M059J (cell line): ENCODE results near the gene EHHADH. TPM values are rescaled to one million over a fixed set of nuclear protein-coding genes. Genes with fewer than 3 reads are reported as not detected.
"Not testable (repeated sequence)": the region's sequence is repeated elsewhere in the genome, so short reads cannot be mapped to it uniquely, and the experiment has no call there.

ENCODE experiments used
- DNase-seq: peaks from one replicate; pipeline ENCODE4 v3.0.0-alpha.2; 2012; ENCODE audit warnings: low read depth
- total RNA-seq: library from RNA; depleted of rRNA; stranded (reverse); fragments of >200 nt; shearing (Covaris generic); gene quantifications from 2 replicates; pipeline ENCODE4 v1.2.3, GENCODE V29; 2014

The EHHADH gene
- total RNA-seq, 1 experiment from 2014 or later = 4.5 TPM

DNA sequence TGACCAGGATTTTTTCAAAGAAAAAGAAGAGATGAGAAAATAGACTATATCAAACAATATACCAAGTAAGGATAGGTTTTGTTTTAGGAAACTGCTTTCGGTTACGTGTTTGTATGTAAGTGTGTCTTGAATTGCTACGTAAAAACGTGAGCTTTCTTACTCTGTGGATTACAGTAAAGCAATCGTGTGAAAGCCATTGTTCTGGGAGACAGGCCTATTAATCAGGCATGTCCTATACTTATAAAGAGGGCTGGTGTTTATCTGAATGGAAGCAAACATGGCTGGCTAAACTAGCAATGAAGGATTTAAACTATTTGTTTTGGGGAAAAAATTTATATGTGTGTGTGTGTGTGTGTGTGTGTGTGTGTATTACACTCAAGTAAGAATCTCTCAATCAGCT is 2.6 kb downstream of the EHHADH start:
- DNase-seq = no peak

DNA sequence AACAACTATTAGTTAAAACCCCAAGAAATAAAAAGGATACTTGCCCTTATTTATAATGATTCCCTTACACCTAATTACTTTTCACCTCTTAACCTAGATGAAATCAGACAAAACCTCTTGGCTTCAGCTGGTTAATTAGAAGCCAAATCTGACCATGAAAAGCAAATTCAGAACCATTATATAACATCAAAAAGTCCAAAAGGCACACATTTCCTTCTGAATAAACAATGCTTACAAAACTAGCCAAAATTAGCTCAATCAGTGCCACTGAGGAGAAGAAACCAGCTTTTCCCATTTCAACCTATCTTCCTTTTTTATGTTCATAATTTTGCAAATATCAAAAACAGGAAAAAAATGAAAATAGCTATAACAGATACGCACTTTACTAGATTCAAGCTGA is 3.2 kb downstream of the EHHADH start:
- DNase-seq = no peak

GRCh38 chr3:185250247-185250646 is 3.6 kb downstream of the EHHADH start:
- DNase-seq = peak; percentile 20

GRCh38 chr3:185242642-185243041 is 11.2 kb downstream of the EHHADH start:
- no peak for DNase-seq

DNA sequence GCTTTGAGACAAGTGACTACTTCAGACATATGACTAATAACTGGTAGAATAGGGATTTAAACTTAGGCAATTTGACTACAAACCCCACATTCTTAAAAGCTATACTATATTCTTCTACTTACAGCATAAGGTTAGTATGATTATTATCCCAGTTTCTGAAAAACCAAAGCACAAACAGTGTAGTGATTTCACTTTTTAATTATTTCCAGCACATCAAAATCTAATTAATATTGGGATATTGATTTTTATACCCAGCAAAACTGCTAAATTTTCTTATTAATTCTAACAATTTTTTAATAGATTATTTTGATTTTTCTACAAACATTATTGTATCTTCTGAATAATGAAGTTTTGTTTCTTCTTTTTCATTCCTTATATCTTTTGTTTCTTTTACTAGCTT is 16.9 kb downstream of the EHHADH start:
- DNase-seq = no peak

- no peak for DNase-seq
These were observed 20.5 kb downstream of the EHHADH start for GRCh38 chr3:185233328-185233727.

GRCh38 chr3:185226526-185226925 is 27.3 kb downstream of the EHHADH start:
- not testable (repeated sequence) for DNase-seq

- DNase-seq = peak; percentile 62
These were observed 28.3 kb downstream of the EHHADH start for GRCh38 chr3:185225523-185225922.

DNA sequence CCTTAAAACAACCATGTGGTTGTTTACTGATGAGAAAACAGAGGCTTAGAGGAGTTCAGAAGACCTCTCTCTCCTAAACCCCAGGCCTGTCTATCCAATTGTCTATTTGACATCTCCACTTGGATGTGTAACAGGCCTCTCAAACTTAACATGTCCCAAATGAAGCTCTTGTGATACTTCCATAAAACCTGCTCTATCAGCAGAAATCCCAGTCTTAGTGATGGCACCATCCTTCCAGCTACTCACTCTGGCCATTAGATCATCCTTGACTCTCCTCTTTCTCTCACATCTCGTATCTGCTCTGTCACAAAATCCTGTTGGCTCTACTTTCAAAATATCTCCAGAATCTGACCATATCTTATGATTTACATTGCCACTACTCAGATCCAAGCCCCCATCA is 28.8 kb downstream of the EHHADH start:
- DNase-seq = no peak

- no peak for DNase-seq
These were observed 32.6 kb downstream of the EHHADH start for GRCh38 chr3:185221203-185221602.

DNA sequence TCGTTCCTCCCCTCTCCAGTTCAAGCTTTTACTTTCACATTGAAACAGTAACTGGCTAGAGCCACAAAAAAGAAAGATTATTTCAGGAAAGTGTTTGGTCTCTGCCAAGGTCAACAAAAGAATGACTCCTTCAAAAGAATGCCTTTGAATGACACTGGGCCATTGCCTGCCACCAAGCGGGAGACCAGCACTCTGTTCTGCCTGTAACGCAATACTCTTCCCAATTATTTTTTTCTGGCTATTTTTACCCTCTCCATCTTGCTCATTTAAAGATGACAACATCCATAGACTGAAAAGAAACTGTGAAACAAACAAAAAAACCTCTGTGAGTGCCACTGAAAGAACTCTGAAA is 37.3 kb downstream of the EHHADH start:
- peak; percentile 48 for DNase-seq

GRCh38 chr3:185215873-185216606 is 37.8 kb downstream of the EHHADH start:
- peak; percentile 46 for DNase-seq

DNA sequence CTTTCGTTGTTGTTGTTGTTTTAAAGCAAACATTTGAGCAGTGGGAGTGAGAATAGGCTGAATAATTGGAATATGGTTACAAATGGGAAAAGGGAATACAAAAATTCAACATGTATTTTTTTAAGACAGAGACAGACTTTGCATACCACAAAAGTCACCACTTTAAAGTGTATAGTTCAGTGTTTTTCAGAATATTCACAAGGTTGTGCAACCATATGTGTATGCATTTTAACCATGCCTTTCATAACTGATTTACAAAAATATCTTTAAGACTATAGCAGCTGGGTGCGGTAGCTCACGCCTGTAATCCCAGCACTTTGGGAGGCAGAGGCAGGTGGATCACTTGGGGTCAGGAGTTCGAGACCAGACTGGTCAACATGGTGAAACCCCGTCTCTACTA is 41.3 kb downstream of the EHHADH start:
- DNase-seq = no peak

- no peak for DNase-seq
These were observed 41.8 kb downstream of the EHHADH start for GRCh38 chr3:185212086-185212485.

DNA sequence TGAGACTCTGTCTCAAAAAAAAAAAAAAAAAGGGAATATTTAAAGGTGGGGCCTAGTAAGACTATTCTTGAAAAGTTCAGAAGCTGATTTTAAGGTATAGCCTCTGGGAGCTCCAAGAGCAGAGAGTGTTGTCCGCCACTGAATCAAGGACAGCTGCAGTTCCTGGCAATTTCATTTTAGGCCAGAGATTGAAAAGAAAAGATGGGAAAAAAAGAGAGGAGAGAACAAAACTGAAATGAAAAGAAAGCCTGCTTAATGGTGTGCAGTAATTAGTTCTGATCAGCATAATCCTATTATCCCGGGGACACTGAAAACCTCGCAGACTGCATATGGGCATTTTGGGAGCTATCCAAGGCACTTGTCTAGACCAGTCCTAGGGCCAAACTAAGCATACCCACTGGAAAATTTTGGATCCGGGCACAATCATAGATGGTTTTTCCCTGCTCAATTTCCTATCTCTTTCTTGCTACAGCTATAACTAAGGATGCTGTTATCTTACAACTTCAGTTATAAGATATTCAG is 43.2 kb downstream of the EHHADH start:
- no peak for DNase-seq

DNA sequence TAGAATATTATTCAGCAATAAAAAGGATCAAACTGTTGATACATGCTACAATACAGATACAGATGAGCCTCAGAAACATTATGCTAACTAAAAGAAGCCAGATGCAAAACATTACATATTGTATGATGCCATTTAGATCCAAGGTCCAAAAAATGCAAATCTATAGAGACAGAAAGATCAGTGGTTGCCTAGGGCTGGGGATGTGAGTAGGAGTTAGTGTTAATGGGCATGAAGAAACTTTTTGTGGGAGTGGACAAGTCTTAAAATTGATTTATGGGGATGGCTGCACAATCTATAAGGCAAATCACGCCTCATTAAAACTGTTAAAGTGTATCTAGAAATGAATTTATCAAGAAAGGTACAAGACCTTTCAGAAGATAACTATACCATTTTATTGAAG is 45.0 kb downstream of the EHHADH start:
- no peak for DNase-seq

DNA sequence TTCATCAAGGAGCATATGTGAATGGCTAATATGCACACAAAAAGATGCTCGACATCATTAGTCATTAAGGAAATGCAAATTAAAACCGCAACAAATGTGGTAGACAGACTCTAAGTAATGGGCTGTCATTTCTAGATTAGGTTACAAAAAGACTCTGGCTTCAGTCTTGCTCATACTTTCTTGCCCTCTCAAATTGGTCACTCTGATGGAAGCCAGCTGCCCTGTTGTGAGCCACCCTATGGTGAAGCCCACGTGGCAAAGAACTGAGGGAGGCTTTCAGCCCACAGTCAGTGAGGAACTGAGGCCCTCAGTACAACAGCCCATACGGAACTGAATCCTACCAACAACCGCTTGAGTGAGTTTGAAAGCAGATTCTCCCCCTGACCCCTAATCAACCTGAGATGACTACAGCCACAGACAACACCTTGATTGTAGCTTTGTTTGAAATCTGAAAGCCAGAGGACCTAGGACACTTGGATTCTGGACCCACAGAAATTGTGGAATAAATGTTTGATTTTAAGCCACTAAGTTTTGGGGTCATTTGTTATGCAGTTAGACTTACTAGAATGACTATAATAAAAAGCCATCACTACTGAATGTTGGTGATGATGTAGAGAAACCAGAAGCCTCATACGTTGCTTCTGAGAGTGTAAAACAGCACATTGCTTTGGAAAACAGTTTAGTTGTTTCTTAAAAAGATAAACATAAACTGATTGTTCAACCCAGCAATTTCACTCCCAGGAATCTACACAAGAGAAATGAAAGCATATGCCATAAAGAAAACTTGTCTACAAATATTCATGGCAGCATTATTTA is 45.7 kb downstream of the EHHADH start:
- DNase-seq = peak; percentile 78

DNA sequence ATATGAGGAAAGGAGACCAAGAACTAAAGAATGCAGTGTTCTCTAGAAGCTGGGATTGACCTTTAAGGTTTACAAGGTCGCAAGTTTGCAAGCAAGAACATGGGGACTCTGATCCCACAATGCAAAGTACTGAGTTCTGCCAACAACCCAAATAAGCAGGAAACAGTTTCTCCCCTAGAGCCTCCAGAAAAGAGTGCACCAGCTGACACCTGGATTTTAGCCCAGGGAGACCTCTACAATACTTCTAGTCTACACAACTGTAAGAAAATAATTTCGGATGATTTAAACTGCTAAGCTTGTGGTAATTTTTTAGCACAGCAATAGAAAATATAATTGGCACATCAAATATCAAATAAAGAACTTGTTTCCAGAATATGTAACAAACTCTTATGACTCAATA is 46.4 kb downstream of the EHHADH start:
- peak; percentile 24 for DNase-seq

- DNase-seq = peak; percentile 79
These were observed 48.0 kb downstream of the EHHADH start for GRCh38 chr3:185205865-185206264.

DNA sequence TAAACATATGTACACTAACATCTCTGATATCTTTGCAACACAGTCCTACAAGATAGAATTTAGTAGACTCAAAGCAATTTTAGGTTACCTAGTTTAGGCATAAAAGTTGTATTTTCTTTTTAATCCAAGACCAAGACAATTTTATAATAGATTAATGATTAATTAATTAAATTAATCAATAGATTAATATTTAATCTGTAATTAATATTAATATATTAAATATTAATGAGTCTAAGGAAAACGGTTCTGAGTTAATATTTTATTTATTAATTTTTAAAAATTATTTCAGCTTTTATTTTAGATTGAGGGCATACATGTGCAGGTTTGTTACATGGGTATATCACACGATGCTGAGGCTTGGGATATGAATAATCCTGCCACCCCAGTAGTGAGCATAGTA is 49.0 kb downstream of the EHHADH start:
- DNase-seq = no peak

DNA sequence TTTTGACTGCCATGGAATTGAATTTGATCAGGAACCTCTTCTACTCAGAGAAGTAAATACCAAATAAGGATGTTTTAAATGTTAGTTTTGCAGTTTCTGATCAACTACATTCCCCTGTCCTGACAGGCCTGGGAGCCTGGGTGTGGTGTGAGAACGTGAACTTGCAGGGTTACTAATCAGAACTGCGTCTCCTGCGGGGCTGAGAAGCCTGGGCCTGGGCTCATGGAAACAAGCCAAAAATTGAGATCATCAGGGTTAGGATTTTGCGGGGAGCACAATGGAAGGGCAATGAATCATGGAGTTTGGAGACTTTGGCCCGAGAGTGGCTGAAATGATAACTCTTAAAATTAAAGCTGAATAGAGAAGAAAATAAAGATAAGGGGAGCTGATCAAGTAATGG is 53.2 kb downstream of the EHHADH start:
- DNase-seq = peak; percentile 80

- no peak for DNase-seq
These were observed 54.2 kb downstream of the EHHADH start for GRCh38 chr3:185199671-185200070.

GRCh38 chr3:185199206-185199605 is 54.6 kb downstream of the EHHADH start:
- DNase-seq = peak; percentile 23
